GM10266 (cell line): Measurements from ENCODE around the gene FAM171A1.

Experiments
- DNase-seq: peaks from one replicate; pipeline ENCODE4 v3.0.0; 2012; ENCODE audit errors: extremely low spot score
- TF ChIP-seq, protein P1 (sequence below): IDR thresholded peaks from 2 replicates; pipeline ENCODE4 v1.5.1; 2012; ENCODE audit warnings: mild to moderate bottlenecking, low read depth; ENCODE audit not compliant: control insufficient read depth, insufficient read depth; ENCODE audit errors: missing control alignments

FAM171A1 gene

DNA sequence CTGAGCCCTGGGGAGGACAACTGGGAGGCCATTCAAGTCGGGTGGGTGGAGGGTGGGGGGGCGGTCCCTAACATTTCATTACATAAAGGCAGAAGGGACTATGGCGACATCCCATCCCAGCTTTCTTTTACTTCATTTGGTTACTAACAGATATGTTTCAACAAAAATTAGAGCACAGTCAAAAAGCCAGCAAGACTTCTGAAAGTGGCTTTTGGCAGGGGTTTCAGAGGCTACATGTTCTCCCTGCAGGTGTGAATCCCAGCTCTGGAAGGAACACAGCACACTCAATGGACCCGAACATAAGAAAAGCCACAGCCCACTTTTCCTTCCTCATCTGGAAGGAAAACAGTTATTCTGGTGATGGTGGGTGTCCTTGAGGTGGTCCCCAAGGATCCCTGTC lies 7.1 kb downstream of the FAM171A1 start:
- no peak for DNase-seq
- TF ChIP-seq, protein P1, sequence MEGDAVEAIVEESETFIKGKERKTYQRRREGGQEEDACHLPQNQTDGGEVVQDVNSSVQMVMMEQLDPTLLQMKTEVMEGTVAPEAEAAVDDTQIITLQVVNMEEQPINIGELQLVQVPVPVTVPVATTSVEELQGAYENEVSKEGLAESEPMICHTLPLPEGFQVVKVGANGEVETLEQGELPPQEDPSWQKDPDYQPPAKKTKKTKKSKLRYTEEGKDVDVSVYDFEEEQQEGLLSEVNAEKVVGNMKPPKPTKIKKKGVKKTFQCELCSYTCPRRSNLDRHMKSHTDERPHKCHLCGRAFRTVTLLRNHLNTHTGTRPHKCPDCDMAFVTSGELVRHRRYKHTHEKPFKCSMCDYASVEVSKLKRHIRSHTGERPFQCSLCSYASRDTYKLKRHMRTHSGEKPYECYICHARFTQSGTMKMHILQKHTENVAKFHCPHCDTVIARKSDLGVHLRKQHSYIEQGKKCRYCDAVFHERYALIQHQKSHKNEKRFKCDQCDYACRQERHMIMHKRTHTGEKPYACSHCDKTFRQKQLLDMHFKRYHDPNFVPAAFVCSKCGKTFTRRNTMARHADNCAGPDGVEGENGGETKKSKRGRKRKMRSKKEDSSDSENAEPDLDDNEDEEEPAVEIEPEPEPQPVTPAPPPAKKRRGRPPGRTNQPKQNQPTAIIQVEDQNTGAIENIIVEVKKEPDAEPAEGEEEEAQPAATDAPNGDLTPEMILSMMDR, result no peak

DNA sequence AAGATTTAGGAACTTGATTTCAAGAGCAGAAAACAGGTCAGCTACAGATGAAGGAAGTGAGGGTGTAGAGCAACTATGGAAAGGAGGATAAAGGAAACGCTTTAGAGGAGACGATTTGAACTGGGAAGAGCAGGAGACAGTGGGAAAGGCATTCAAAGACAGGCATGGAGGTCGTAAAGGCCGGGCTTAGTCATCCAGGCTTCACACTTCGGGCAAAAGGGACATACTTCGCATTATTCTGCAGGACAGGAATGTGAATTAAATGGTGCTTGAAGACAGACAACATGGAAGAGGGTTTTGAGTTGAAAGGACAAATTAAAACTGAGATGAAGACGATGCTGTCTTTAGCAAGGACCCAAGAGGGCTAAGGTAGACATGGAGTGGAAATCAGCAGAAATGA lies 8.1 kb downstream of the FAM171A1 start:
- TF ChIP-seq, protein P1, result no peak
- DNase-seq, result no peak

DNA sequence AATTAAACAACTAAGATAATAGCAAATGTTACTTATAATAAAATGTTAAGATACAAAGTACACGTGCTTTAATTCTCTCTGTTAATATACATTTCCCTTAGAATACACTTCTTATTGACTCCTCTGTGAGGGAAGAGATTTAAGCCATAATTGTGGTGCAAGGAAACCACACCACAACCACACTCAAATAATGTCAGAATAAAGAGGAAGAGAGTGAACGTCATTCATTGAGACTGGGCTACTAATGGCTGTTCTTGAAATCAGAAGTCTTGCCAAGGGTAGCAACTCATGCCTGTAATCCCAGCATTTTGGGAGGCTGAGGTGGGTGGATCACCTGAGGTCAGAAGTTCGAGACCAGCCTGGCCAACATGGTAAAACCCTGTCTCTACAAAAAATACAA lies 10.0 kb downstream of the FAM171A1 start:
- no peak for DNase-seq
- TF ChIP-seq, protein P1, result no peak

DNA sequence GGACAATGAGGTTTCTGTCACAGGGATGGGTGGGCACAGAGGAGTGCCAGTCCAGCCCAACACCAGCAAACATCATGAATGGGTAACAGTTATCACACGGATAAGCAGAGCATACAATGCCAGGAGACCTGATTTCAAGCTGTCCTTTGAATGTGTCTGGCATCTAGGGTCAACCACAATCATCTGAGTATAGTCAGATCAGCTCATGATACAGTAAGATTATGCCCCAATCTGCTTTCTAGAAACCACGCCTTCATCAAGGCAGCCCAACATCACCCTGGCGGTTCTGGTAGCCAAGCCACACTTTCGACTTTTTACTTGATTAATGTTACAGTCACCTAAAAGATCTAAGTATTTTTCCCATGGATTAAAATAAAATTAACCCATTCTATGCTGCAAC lies 10.5 kb downstream of the FAM171A1 start:
- no peak for DNase-seq
- TF ChIP-seq, protein P1, result no peak

DNA sequence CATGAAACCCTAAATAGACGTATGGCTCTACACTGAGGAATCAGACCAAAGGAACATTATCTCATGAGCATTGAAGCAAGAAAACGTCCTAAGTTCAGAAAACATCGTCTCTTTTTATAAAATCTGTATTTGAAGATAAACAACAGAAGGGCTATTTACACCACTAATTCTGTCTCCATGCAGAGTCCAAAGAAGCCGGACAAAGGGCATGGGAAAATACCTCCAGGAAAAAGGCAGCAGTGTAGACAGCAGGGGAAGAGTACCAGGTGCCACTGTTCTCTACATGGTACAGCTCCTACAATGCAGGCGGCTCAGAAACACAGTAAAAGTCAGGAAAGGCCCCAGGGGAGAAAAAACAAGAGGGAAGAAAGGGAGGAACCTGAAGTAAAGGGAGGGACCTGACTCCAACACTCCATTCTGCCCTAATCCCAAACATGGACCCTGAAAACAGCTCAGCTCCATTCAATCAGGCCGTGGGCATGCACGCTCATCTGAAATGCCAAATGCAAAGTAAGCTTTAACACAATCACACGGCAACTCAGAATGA lies 17.5 kb downstream of the FAM171A1 start:
- no peak for DNase-seq
- TF ChIP-seq, protein P1, result no peak

DNA sequence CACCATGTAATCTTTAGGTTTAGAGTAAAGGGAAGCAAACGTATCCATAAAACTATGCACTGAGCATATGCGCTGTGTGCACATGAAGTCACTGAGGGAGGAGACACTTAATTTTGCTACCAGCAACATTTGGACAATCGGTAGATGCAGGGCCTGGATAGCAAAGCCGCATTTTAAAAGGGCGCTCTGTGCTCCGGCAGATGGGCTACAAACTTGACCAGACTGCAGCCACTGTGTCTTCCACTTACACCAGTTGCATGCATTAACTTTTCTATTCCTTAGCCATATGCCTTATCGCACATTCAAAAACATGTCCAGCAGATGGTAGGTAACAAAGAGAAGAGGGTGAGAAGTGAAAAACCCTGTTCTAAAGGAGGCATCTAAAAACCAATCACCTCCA lies 18.3 kb downstream of the FAM171A1 start:
- TF ChIP-seq, protein P1, result no peak
- no peak for DNase-seq

DNA sequence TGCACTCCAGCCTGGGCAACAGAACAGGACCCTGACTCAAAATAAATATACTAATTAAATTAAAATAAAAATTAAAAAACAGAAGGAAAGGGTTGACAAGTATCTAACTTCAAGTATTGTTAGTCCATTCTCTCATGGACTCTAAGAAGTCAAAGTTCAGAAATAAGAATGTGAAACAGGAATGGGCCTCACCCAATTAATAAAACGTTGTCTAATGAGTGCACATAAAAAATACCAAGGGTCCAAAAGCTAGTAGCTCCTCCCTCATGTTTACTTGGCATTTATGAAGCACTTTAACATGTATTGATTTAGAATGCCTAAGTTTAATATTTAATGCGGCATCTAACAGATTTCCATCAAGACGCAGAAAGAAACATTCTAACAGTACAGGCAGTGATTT lies 18.9 kb downstream of the FAM171A1 start:
- DNase-seq, result no peak
- TF ChIP-seq, protein P1, result no peak
